Neural progenitor cell (in vitro differentiated cells): ENCODE data around the gene FGF11. TPM values are rescaled to one million over a fixed set of nuclear protein-coding genes. Genes with fewer than 3 reads are reported as not detected.

Source experiments
- DNase-seq: peaks from one replicate; pipeline ENCODE4 v3.0.0-alpha.2; 2016; ENCODE audit warnings: low spot score
- H2AFZ ChIP-seq: fragments of 200-600 bp; sonication (generic); replicated peaks from 2 replicates; pipeline ENCODE4 v1.6.1; 2016; ENCODE audit warnings: antibody characterized with exemption
- H3F3A ChIP-seq: fragments of 200-600 bp; sonication (generic); 2 replicates; pipeline ENCODE4 v1.6.1; 2016; ENCODE audit warnings: antibody characterized with exemption, low read depth
- H3K27ac ChIP-seq: fragments of 200-600 bp; sonication (generic); 2 replicates; pipeline ENCODE4 v1.5.1; 2016; ENCODE audit warnings: mild to moderate bottlenecking
- H3K27me3 ChIP-seq: fragments of 200-600 bp; sonication (generic); 2 replicates; pipeline ENCODE4 v1.6.1; 2016; ENCODE audit warnings: mild to moderate bottlenecking, moderate library complexity
- H3K36me3 ChIP-seq: fragments of 200-600 bp; sonication (generic); 2 replicates; pipeline ENCODE4 v1.5.1; 2016
- H3K4me1 ChIP-seq: fragments of 200-600 bp; sonication (generic); 2 replicates; pipeline ENCODE4 v1.6.1; 2016; ENCODE audit warnings: mixed run types
- H3K4me2 ChIP-seq: fragments of 200-600 bp; sonication (generic); 2 replicates; pipeline ENCODE4 v1.6.1; 2016
- H3K4me3 ChIP-seq: fragments of 200-600 bp; sonication (generic); 2 replicates; pipeline ENCODE4 v1.5.1; 2016
- H3K79me2 ChIP-seq: fragments of 200-600 bp; sonication (generic); 2 replicates; pipeline ENCODE4 v1.6.1; 2016; ENCODE audit warnings: low read depth
- H3K9ac ChIP-seq: fragments of 200-600 bp; sonication (generic); 2 replicates; pipeline ENCODE4 v1.6.1; 2016
- H3K9me3 ChIP-seq: fragments of 200-600 bp; sonication (generic); 2 replicates; pipeline ENCODE4 v1.5.1; 2016; ENCODE audit warnings: low read depth
- H4K20me1 ChIP-seq: fragments of 200-600 bp; sonication (generic); 2 replicates; pipeline ENCODE4 v1.6.1; 2016; ENCODE audit warnings: low read depth
- H3K27ac Mint-ChIP-seq: 3 replicates; pipeline ENCODE4 v1.8.0; 2021; ENCODE audit warnings: mixed read lengths
- H3K27me3 Mint-ChIP-seq: 2 replicates; pipeline ENCODE4 v1.8.0; 2022; ENCODE audit warnings: low read depth, mild to moderate bottlenecking, inconsistent platforms, moderate library complexity, mixed read lengths; ENCODE audit not compliant: insufficient read depth
- H3K36me3 Mint-ChIP-seq: 3 replicates; pipeline ENCODE4 v1.8.0; 2021; ENCODE audit warnings: mixed read lengths
- H3K4me1 Mint-ChIP-seq: 3 replicates; pipeline ENCODE4 v1.8.0; 2021; ENCODE audit warnings: mixed read lengths
- H3K4me3 Mint-ChIP-seq: 3 replicates; pipeline ENCODE4 v1.8.0; 2021; ENCODE audit warnings: mild to moderate bottlenecking, moderate library complexity, mixed read lengths
- H3K9me3 Mint-ChIP-seq: 3 replicates; pipeline ENCODE4 v1.8.0; 2020; ENCODE audit warnings: mixed read lengths
- EZH2 ChIP-seq: fragments of 200-600 bp; sonication (generic); IDR thresholded peaks from 2 replicates; pipeline ENCODE4 v1.6.1; 2017; ENCODE audit warnings: antibody characterized with exemption, mild to moderate bottlenecking, moderate library complexity
- EZH2phosphoT487 ChIP-seq: fragments of 200-600 bp; sonication (generic); IDR thresholded peaks from 2 replicates; pipeline ENCODE4 v1.6.1; 2017; ENCODE audit warnings: antibody characterized with exemption
- total RNA-seq: library from RNA; depleted of rRNA; stranded (reverse); fragments of >200 nt; gene quantifications from 2 replicates; pipeline ENCODE4 v1.2.3, GENCODE V29; 2015; ENCODE audit warnings: low replicate concordance
- TF ChIP-seq, protein P1 (sequence below): fragments of 200-600 bp; sonication (generic); IDR thresholded peaks from 2 replicates; pipeline ENCODE4 v1.5.1; 2017; ENCODE audit warnings: antibody characterized with exemption, mild to moderate bottlenecking

FGF11 gene
- total RNA-seq, 1 donor from 2014 or later: 7.6 TPM

DNA sequence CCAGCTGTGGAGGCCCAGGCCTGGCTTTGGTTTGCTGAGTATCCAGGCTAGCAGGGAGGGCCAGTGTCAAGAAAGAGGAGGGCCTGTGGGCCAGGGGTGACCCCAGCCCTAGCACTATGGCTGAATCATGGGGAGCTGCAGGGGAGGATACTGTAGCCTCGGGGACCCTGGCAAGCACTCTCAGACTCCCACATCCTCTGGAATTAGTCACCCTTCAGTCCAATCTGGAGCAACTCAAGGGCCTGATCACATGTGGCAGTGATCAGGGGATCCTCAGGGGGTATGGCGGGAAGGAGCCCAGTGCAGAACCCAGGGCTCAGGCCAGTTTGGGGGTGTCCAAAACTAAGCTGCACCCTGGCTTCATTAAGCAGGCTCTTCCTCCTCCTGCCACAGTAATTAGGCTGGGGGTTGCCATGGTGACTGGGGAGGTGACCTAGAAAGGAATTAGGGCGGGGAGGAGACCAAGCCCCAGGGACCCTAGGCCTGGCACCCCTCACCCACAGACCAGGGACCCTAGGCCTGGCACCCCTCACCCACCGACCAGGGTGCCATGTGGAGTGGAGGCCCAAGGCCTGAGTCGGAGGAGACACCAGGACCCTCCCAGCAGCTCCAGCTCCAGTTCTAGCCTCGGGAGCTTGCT lies 25.8 kb upstream of the FGF11 start:
- Histone ChIP-seq H3K9ac (no peak overlapping the region), H3K9me3 (no peaks in the 10 kb centered on the region), H3K4me1 (peaks cover 8% of the 10 kb centered on the region), H3K27ac (no peak overlapping the region), H3F3A (no peaks in the 10 kb centered on the region), H3K27me3 (no peaks in the 10 kb centered on the region), H4K20me1 (peaks cover 60% of the 10 kb centered on the region), H2AFZ (no peak overlapping the region), H3K4me2 (no peak overlapping the region), H3K4me3 (no peak overlapping the region), H3K36me3 (peaks cover 8% of the 10 kb centered on the region), H3K79me2 (no peaks in the 10 kb centered on the region)
- TF ChIP-seq EZH2phosphoT487 (no peak), EZH2 (no peak)
- TF ChIP-seq, protein P1, sequence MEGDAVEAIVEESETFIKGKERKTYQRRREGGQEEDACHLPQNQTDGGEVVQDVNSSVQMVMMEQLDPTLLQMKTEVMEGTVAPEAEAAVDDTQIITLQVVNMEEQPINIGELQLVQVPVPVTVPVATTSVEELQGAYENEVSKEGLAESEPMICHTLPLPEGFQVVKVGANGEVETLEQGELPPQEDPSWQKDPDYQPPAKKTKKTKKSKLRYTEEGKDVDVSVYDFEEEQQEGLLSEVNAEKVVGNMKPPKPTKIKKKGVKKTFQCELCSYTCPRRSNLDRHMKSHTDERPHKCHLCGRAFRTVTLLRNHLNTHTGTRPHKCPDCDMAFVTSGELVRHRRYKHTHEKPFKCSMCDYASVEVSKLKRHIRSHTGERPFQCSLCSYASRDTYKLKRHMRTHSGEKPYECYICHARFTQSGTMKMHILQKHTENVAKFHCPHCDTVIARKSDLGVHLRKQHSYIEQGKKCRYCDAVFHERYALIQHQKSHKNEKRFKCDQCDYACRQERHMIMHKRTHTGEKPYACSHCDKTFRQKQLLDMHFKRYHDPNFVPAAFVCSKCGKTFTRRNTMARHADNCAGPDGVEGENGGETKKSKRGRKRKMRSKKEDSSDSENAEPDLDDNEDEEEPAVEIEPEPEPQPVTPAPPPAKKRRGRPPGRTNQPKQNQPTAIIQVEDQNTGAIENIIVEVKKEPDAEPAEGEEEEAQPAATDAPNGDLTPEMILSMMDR: no peak
- Mint-ChIP-seq H3K36me3 (peaks cover 42% of the 10 kb centered on the region), H3K9me3 (no peaks in the 10 kb centered on the region), H3K4me1 (peaks cover 34% of the 10 kb centered on the region), H3K27ac (no peak overlapping the region), H3K27me3 (peaks cover 13% of the 10 kb centered on the region), H3K4me3 (peak overlapping the region; percentile 14)
- no peak for DNase-seq

DNA sequence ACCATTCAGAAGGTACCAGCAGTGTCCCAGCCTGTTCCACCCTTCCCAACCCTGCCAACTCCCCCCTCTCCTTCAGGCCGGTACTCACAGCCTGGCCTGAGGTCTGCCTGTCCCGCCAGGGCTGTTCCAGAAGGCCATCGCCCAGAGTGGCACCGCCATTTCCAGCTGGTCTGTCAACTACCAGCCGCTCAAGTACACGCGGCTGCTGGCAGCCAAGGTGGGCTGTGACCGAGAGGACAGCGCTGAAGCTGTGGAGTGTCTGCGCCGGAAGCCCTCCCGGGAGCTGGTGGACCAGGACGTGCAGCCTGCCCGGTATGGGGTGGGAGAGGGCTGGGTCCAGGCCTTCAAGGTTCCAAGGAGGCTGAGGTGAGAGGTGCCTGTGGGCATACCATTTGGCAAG lies 24.5 kb upstream of the FGF11 start:
- TF ChIP-seq EZH2phosphoT487 (no peak), EZH2 (no peak)
- TF ChIP-seq, protein P1: no peak
- no peaks in the 10 kb centered on the region for H3F3A ChIP-seq
- H3K36me3 ChIP-seq: peaks cover 8% of the 10 kb centered on the region
- H3K79me2 ChIP-seq: no peaks in the 10 kb centered on the region
- H4K20me1 ChIP-seq: peaks cover 63% of the 10 kb centered on the region
- no peak overlapping the region for H3K27ac ChIP-seq
- H3K9me3 Mint-ChIP-seq: no peaks in the 10 kb centered on the region
- H3K36me3 Mint-ChIP-seq: peaks cover 33% of the 10 kb centered on the region
- no peak overlapping the region for H3K4me3 ChIP-seq
- no peaks in the 10 kb centered on the region for H3K27me3 ChIP-seq
- no peak overlapping the region for H3K4me3 Mint-ChIP-seq
- H3K27me3 Mint-ChIP-seq: peaks cover 5% of the 10 kb centered on the region
- H3K9ac ChIP-seq: no peak overlapping the region
- no peaks in the 10 kb centered on the region for H3K9me3 ChIP-seq
- peaks cover 39% of the 10 kb centered on the region for H3K4me1 Mint-ChIP-seq
- H3K4me1 ChIP-seq: peaks cover 18% of the 10 kb centered on the region
- no peak overlapping the region for H3K27ac Mint-ChIP-seq
- no peak for DNase-seq
- no peak overlapping the region for H3K4me2 ChIP-seq
- no peak overlapping the region for H2AFZ ChIP-seq

DNA sequence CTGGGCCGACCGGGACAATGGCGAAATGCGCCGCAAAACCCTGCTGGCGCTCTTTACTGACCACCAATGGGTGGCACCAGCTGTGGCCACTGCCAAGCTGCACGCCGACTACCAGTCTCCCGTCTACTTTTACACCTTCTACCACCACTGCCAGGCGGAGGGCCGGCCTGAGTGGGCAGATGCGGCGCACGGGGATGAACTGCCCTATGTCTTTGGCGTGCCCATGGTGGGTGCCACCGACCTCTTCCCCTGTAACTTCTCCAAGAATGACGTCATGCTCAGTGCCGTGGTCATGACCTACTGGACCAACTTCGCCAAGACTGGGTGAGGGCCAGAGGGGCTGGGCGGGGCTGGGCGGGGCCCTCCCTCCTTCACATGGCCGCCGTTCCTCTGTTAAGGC lies 23.5 kb upstream of the FGF11 start:
- Histone ChIP-seq H3K27me3 (no peaks in the 10 kb centered on the region), H3K27ac (no peak overlapping the region), H2AFZ (no peak overlapping the region)

More for the DNA sequence above, 23.5 kb upstream of the FGF11 start:
- H3K4me3 Mint-ChIP-seq: no peak overlapping the region
- H3K27ac Mint-ChIP-seq: no peak overlapping the region
- peaks cover 24% of the 10 kb centered on the region for H3K36me3 Mint-ChIP-seq
- peaks cover 5% of the 10 kb centered on the region for H3K27me3 Mint-ChIP-seq
- Histone ChIP-seq H3K4me3 (no peak overlapping the region), H3K9ac (no peak overlapping the region), H3K9me3 (no peaks in the 10 kb centered on the region), H3K79me2 (no peaks in the 10 kb centered on the region), H3F3A (no peaks in the 10 kb centered on the region), H3K4me2 (no peak overlapping the region), H3K36me3 (peaks cover 8% of the 10 kb centered on the region), H4K20me1 (peaks cover 63% of the 10 kb centered on the region), H3K4me1 (peaks cover 21% of the 10 kb centered on the region)
- no peaks in the 10 kb centered on the region for H3K9me3 Mint-ChIP-seq
- TF ChIP-seq EZH2phosphoT487 (no peak), EZH2 (no peak)
- TF ChIP-seq, protein P1: no peak
- DNase-seq: no peak
- H3K4me1 Mint-ChIP-seq: peaks cover 44% of the 10 kb centered on the region
